Limb (tissue), 2 donors: ENCODE results near the gene TVP23A.

Experiments used
- DNase-seq, 2 donors: peaks; one replicate each; pipeline ENCODE4 v3.0.0-alpha.2; 2016; ENCODE audit errors: extremely low spot score in 2 of 2

Gene TVP23A

DNA sequence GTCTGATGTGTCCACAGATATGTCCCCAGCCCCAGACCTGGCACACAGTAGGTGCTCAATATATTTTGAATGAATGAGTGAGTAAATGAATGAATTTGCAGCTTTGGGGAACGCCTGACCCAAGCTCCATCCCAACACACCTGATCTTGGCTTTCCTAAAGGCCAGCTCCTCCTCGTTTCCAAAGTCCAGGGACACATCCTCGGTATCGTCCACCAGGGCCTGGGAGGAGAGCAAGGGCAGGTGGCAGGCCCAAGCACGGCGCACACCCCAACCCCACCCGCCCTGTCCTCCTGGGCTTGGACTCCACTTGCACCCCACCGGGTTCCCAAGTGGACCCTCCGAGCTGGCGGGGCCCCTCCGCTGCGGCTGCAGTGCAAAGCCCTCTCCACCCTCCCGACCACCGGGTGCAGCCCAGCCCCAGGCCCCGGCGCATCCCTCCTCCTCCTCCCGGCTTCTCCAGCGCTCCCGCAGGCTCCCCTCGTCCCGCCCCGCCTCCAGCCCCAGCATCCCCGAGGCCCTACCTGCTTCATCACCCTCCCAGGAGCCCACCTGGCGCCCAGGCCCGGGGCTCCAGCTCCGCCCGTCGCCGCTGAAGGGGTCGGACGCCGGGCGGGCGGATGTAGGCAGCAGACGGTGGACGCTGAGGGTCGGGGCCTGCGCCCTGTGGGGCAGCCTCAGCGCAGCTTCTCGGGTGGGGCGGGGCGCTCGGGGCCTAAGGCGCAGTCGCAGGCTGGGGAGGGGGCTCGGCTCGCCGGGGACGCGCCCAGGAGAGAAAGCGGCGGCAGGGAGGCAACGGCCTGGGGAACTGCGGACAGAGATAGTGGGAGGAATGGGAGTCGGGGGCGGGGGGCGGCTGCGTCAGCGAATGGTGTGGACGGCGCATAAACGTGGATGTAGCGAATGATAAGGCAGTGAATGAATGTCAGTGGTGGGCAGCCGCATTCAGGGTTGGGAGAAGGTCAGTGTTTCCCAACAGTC is at the start of gene TVP23A:
Gene TVP23A (minus strand): TSS at position 832 of the 979 bp plus-strand sequence. CDS start 301 bp downstream, at position 531.
- DNase-seq, result peak in 1 of 2 donors; percentile 75

DNA sequence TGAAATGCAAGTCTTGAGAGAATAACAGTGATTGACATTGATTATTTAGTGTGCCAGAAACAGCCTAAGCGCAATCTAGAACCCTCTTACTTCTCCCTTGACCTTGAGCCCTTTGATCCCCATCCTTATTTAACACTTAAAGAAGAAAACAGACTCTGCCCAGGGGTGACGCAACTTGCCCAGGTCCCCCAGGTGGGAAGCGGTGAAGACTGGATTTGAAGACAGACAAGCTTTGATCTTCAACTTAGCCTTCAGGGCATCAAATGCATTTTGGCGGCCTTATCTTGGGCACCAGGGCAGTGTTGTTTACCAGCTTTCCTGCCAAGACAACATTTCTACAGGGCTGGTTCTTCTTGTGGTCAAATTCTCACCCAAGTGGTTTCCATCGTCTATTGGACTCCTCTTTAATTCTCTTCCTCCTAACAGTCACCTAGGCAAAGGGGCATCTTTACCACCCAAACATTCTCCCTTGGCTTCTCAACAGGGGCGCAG is 49.6 kb upstream of the TVP23A start:
- DNase-seq, result no peak

DNA sequence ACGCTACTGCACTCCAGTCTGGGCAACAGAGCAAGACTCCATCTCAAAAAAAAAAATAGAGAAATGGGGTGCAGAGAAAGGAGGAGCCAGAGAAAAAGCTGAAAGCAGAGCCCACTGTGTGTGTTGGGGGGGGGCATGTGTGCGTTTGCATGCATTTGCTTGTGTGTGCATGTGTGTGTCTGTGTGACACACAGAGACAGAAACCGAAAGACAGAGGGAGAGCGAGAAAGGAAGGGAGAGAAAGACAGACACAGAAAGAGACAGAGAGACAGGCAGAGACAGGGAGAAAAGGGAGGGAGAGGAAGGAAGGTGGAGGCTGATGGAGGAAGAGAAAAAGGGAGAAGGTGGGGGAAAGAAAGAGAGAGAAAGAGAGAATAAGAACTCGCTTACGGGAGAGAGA is 48.6 kb upstream of the TVP23A start:
- DNase-seq, result no peak

DNA sequence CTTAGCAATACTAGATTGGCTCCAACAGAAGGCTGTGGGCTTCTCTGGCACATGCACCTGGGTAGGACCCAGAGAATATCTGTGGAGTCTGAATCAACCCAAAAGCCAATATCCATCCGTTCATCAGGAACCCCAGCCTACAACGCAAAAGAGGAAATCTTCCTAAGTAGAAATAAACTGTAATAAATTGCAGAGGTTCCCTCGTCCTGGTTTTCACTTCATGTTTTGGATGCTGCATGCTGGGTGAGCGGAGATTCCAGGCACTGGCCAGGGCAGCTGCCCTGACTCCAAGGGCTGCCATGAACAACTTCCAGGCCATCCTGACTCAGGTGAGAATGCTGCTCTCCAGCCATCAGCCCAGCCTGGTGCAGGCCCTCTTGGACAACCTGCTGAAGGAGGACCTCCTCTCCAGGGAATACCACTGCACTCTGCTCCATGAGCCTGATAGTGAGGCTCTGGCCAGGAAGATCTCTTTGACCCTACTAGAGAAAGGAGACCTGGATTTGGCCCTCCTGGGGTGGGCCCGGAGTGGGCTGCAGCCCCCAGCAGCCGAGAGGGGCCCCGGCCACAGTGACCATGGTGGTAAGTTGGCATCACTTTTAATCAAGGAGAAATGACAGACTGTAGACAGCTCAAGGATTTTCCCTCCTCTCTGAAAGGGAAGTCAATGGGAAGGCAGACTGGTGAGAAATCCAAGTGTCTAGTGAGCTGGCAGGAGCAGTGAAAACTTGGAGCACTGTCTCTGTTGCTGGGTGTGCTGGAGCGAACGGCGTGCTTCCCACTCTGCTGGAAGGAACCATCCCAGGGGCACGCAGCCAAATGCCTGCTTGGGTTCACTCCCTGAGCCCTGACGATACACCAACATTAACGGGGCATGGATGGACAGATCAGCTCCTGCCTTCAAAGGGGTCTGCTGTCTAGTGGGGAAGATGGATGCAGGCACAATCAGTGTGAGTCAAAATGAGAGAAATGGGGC is 47.7 kb upstream of the TVP23A start:
- no peak for DNase-seq

DNA sequence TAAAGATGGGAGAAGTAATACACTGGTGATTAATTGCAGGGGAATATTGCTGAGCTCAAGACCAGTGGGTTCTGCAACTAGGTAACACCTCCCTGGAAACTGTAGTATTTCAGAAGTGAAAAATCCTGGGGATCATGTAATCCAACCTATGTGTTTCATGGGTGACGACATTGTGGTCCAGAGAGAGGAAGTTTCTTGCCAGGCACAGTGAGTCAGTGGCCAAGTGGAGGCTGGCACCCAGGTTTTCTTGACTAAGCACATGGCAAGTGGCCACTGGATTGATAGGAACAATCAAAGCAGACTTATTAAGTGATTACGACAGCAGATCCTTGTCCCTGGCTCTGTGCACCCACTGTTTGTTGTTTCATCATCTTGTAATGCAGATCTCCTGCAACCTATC is 43.8 kb upstream of the TVP23A start:
- DNase-seq, result no peak

DNA sequence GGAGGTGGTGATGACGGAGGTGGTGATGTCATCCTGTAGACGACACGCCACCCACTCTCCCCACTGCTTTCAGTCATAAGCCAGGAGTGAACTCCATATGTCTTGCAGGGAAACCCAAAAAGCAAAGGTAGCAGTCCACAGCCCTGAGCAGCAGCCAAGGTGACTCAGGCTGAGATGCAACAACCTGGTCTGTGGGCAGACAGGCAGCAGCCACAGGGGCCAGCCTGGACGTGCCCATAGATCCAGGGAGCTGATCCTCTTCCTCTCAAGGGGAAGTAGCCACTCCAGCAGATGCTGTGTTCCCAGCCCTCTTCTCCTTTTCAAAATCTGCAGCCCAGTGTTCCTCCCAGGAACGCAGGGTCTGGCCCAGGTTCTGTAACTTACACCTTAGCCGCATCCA is 41.1 kb upstream of the TVP23A start:
- DNase-seq, result no peak

DNA sequence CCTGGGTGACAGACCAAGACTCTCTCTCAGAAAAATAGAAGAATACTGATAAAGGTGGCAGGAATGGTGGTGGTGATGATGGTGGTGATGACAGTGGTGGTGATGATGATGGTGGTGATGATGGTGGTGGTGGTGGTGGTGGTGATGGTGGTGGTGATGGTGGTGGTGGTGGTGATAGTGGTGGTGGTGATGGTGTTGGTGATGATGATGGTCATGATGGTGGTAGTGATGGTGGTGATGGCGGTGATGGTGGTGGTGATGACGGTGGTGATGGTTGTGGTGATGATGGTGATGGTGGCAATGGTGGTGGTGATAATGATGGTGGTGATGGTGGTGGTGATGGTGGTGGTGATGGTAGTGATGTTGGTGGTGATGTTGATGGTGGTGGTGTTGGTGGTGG is 40.4 kb upstream of the TVP23A start:
- DNase-seq, result no peak

DNA sequence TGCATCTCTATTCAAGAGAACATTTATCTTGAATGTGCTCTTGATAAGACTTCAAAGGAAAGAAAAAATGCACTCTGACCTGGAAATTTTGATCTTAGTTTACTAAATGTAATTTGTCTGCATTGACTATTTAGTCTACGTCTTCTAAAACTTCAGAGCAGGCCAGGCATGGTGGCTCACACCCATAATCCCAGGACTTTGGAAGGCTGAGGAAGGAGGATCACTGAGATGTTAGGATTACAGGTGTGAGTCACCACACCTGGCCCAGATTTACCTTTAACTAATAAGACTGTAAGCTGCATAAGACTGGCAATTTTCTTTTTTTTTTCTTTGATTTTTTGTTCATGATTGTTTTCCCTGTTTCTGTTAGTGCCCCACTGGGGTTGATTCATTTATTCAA is 39.6 kb upstream of the TVP23A start:
- DNase-seq, result no peak

DNA sequence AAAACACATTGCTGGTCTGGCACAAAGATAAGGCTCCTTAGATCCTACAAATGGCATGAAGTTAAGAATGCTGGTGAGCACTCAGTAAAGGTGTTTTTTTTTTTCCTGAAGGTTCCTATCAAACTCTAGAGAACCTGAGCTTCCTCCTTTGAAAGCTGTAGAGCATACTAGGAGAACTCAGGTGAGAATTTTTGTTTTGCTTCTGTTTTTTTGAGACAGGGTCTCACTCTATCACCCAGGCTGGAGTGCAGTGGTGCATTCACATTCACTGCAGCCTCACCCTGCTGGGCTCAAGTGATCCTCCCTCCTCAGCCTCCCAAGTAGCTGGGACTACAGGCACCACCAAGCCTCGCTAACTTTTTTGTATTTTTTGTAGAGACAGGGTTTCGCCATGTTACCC is 37.4 kb upstream of the TVP23A start:
- no peak for DNase-seq

DNA sequence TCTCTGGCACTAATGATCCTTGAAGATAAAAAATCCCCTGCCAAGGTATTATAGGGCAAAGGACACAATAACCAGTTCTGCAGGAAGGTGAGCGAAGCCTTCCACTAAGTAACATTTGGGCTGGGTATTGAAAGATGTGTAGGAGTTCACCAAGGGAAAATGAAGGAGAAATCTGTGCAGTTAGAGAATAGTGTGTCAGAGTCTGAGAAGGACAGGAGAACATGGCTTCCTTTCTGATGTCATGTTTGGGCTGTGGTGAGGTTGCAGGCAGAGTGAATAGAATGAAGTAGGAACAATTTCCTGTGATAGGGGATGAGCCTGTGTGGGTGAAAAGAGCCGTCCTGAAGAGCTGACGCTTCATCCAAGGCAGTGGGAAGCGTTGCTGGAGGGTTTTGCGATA is 34.4 kb upstream of the TVP23A start:
- DNase-seq, result no peak

DNA sequence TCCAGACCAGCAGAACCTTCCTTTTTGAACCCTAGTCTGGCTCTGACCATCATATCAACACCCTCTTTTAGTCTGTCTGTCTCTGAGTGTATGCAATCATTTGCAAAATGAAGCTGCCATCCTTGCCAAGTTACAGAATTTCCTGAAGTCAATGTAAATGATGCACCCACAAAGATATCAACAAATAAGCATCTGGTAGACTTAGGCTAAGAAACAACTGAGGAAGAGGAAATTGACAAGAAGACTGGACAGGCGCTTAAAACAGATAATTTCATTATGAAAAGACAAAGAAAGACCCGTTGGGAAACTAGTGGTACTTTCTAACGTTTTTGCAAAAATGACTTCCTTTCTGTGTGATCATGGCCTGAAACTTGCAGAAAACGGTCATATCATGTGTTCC is 33.7 kb upstream of the TVP23A start:
- no peak for DNase-seq

DNA sequence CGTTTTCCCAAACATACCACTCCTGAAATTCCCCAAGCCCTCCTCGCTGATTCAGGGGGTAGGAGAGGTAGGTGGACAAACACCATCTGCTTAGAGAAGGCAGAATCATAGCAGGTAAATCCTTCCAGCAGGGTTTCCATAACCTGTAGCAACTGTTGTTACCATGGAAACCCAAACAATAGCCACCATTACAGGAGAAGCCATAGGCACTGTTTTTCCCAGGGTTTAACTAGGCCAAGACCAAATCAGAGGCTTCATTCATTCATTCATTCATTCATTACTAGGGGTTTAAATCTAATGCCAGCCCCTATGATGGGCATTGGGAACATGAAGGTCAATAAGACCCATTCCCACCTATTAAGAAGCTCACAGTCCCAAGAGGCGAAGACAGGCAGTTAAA is 32.9 kb upstream of the TVP23A start:
- DNase-seq, result no peak

DNA sequence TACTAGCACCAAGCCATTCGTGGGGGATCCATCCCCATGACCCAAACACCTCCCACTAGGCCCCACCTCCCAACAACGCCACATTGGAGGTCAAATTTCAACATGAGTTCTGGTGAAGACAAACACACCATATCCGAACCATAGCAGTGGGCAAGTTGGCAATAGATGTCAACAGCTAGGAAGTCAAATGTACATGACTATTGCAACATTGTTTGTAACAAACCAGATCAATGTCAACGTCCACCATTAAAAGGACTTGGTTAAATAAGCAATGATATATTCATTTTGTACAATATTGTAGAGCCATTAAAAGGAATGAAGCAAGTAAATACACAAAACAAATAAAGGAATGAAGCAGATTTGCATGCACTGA is 31.9 kb upstream of the TVP23A start:
- no peak for DNase-seq

DNA sequence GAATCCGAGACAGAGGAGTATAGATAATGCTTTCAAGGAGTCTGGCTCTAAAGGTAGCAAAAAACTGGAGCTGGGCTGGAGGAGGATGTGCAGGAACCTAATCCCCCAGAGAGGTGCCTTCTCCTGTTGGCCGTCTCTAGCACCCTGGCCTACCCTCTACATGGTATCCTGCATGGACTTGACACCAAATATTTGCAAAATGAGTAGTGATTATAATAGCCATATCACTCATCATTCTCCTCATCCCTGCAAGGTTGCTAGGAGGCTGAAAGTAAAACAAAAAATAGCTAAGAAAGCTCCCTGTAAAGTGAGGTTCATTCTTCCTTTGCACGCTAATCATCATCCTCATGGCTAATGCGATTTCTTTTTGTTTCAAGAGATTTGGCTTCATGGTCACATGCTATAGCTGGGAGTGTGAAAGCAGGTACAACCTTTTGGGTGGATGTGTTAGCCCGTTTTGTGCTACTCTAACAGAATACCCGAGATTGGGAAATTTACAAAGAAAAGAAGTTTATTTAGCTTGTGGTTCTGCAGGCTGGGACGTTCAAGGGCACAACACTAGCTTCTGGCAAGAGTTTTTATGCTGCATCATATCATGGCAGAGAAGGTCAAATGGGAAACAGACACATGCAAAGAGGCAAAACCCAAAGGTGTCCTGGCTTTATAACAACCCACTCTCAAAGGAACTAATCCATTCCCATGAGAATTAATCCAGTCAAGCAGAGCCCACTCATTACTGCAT is 31.3 kb upstream of the TVP23A start:
- DNase-seq, result no peak

DNA sequence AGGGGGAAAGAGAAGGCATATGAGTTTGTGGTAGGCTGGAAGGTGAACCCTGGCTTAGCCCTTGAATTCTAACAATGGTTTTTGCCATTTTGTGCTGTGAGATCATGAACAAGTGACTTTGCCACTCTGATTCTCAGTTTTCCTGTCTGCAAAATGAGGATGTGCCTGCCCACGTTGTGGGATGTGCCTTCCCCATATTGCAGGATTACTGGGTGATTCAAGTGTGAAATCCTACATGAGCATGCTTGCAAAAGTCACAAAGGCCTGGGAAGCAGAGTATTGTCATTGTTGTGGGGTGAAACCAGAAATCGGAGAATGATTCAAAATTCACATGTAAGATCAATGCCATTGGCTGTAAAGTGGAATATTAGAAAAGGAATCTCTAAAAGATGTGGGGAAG is 28.6 kb upstream of the TVP23A start:
- no peak for DNase-seq

DNA sequence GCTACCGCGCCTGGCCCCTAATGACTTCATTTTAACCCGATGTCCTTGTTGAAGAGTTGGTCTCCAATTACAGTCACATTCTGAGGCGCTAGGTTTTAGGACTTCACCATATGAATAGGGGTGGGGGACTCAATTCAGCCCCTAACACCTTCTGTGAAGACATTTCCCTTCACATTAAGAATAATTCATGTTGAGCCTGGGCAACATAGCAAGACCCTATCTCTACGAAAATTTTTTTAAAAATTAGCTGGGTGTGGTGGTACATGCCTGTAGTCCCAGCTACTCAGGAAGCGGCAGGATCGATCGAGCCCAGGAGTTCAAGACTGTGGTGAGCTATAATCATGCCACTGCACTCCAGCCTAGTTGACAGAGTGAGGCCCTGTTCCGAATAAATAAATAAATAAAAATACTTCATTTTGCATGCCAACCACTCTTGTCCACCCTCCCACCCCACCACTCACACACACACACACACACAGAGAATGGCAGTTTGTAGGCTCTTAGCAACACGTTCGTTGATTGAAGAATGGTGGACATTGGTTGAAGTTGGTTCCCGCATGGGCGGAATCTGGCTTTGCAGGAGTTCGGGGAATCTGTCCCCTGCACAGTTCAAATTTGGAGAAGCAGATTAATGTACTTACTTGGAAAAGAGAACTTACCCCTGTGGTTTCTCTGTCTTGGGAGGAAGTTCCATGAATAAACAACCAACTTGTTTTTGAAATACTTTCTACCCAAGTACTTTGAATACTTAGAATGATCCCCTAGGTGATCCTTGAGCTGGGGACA is 27.8 kb upstream of the TVP23A start:
- DNase-seq, result no peak

DNA sequence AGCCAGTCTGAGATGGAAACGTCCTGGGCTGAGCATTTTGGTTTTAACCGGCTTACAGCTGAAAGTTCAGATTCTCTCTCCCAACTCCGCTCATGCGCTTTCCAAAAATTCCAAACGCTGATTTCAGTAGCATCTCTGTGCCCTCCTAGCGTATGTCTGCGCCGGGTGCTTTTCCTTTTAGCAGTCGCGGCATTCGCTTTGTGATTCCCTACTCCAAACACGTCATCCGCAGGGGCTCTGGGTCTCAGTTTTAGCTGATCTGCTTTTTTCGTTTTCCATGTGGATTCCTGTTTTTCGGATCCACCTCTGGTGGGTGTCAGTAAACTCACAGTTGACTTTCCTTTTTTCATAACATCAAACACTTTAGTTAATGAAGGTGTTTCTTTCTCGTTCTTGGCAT is 22.1 kb upstream of the TVP23A start:
- DNase-seq, result no peak

DNA sequence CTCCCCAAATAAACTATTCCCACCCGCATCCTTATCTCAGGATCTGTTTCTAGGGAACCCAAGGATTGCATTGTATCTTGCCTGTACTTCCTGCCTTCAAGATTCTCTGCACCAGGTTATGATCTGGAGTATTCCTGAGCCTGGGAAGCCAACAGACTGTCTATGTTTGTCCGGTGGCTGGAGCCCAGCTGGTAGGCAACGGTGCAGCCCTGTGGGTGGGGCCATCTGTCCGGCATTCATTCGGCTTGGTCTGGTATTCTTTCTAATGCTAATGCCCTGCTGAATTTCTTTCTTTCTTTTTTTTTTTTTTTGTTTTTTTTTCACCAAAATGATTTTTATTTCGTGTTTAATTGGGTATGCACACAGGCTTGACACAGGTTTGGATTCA is 20.7 kb upstream of the TVP23A start:
- DNase-seq, result no peak

DNA sequence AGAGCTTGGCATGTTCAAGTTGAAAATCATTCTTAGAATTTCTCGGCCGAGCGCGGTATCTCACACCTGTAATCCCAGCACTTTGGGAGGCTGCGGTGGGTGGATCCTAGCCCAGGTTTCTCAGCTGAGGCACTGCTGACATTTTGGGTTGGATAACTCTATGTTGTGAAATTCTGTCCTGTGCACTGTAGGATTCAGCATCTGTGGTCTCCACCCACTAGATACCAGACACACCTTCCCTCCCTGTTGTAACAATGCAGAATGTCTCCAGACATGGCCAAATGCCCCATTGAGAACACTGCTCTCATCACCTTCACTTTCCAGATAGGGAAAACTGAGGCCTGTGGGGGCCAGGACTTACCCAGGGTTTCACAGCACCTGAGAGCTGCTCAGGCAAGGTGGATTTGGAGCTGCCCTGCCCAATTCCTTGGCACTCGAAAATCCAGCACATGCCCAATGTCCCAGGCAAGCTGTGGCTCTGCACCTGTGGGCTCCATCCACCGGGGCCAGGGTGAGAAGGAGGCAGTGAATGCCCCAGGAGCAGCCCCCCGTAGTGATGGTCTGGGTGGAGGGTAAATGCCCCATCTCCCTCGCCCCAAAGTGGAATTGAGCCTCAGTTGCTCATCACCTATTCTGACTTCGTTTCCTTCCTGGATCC is 20.2 kb upstream of the TVP23A start:
- DNase-seq, result no peak
